ENCODE results near the gene NME7.

NME7 gene

GRCh38 chr1:169156580-169156979, 211.0 kb downstream of the NME7 start:
- DNase-seq (ENCODE audit: low read depth in 2 of 2) = no peak

- DNase-seq (ENCODE audit: low read depth in 2 of 2) = no peak
These were observed 211.9 kb downstream of the NME7 start for GRCh38 chr1:169155675-169156074.

GRCh38 chr1:169151338-169151837, 216.2 kb downstream of the NME7 start:
- no peak for DNase-seq (ENCODE audit: low read depth in 2 of 2)

GRCh38 chr1:169150641-169151337, 216.8 kb downstream of the NME7 start:
- no peak for DNase-seq (ENCODE audit: low read depth in 2 of 2)

DNA sequence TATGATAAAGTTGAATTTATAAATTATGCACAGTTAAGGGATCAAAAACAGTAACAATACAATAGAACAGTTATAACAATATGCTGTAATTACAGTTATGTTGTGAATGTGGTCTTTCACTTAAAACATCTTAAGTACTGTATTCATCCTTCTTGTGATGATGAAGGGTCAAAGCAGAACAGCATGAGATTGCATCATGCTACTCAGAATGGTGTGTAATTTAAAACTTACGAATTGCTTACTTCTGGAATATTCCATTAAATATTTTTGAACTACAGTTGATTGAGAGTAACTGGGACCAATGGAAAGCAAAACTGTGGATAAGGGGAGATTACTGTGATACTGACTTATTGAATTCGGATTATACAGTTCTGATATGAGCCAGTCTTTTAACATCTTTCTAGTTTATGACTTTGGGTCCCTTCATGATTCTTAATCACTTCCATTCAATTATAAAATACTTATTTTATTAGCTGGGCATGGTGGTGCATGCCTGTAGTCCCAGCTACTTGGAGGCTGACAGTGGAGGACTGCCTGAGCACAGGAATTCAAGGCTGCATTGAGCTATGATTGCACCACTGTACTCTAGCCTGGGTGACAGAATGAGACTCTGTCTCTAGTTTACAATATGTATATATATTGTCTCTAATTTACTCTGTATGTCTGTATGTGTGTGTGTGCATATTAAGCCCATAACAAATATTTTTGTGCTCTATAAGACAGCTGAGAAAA, 217.9 kb downstream of the NME7 start:
- no peak for DNase-seq (ENCODE audit: low read depth in 2 of 2)

DNA sequence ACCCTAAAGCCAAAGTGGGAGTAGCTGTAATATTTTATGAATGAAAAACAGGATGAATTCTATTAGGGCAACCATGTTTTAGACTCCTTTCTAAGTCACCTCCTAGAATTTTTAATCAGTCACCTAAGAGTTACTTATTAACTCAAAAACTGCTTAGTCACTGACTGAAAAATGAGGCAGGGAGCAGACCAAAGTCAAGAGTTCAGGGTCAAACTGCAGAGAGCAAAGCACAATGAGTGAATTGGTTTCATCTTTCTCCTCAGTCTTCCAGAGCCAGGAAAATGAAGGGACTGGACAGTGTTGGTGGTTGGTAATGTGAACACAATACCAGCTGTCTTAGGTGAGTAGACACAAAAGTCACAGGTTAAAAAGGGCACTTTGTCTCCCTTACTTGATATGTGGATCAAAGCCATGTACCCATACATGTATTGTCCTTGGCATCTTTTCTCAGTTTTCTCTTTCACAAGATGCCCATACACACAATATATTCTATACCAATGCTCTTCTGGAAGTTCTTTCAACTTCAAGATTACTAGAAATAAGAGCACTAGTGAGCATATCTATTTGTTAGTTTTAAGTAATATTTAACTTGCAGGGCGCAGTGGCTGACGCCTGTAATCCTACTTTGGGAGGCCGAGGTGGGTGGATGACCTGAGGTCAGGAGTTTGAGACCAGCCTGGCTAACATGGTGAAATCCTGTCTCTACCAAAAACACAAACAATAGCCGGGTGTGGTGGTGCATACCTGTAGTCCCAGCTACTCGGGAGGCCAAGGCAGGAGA, 218.9 kb downstream of the NME7 start:
- no peak for DNase-seq (ENCODE audit: low read depth in 2 of 2)

DNA sequence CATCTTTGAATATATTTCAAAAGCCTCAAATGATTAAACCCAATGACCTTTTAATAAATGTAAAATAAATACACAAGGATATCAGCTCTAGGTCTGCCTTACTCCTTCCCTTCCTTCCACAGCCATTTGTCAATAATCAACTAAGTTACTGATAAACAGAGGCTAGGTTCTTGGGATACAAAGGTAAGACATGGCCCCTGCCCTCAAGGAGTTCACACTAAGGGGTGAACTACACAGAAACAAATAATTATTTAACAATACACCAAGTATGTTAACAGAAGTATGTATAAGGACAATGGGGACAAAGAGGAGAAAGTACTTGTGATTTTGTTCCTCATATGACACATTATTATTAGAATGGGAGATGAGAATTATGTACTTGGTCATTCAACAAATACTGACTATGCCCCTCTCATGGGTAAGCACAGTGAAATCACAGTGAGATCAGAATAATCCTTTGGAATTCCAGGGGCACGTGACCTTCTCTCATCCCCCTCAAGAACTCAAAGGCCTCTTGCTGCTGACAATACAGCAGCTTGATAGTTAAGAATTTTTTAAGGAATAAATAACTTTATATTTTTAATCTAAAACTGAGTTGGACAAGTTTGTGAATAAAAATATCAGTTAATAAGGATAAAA, 220.9 kb downstream of the NME7 start:
- DNase-seq (ENCODE audit: low read depth in 2 of 2) = no peak

- no peak for DNase-seq (ENCODE audit: low read depth in 2 of 2)
These were observed 222.5 kb downstream of the NME7 start for GRCh38 chr1:169144941-169145626.

DNA sequence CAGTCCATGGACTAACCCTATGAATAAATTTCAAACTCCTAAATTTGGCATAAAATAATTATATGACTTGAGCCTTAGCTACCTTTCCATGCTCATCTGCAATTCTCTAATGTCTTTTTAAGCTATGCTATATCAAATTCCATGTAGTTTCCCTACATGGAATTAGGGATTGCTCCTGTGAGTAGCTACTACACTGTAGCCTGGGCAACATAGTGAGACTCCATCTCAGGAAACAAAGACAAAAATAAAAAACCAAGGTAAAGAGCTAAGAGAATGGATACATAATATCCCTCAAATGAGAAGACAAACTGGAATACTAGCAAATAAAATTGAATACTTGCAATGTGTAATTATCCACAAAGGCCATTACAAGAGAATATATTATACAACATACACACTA, 223.6 kb downstream of the NME7 start:
- DNase-seq (ENCODE audit: low read depth in 2 of 2) = no peak

GRCh38 chr1:169143346-169143745, 224.3 kb downstream of the NME7 start:
- no peak for DNase-seq (ENCODE audit: low read depth in 2 of 2)

GRCh38 chr1:169142129-169142528, 225.5 kb downstream of the NME7 start:
- DNase-seq (ENCODE audit: low read depth in 2 of 2) = no peak

- no peak for DNase-seq (ENCODE audit: low read depth in 2 of 2)
These were observed 226.2 kb downstream of the NME7 start for GRCh38 chr1:169141356-169141755.

- no peak for DNase-seq (ENCODE audit: low read depth in 2 of 2)
These were observed 228.5 kb downstream of the NME7 start for GRCh38 chr1:169138866-169139670.

GRCh38 chr1:169137357-169137756, 230.2 kb downstream of the NME7 start:
- DNase-seq (ENCODE audit: low read depth in 2 of 2) = no peak

- no peak for DNase-seq (ENCODE audit: low read depth in 2 of 2)
These were observed 233.6 kb downstream of the NME7 start for GRCh38 chr1:169133801-169134502.

DNA sequence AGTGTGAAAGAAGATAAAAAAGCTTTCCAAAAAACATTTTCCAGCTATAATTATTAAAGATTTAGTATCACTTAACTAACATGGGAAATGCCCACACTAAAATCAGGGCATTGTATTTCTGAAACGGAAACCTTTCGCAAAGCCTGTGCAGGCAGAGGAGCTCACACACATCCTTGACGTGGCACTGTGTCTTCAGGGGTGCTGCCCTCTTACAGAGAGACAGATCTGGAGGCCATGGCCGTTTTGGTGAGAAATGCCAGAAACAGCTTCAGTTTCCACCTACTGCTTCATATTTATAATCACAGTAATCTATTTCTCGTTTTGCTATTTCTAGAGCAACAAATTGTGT, 234.4 kb downstream of the NME7 start:
- no peak for DNase-seq (ENCODE audit: low read depth in 2 of 2)

- no peak for DNase-seq (ENCODE audit: low read depth in 2 of 2)
These were observed 234.9 kb downstream of the NME7 start for GRCh38 chr1:169132512-169133227.

- DNase-seq (ENCODE audit: low read depth in 2 of 2) = no peak
These were observed 236.9 kb downstream of the NME7 start for GRCh38 chr1:169130683-169131082.

DNA sequence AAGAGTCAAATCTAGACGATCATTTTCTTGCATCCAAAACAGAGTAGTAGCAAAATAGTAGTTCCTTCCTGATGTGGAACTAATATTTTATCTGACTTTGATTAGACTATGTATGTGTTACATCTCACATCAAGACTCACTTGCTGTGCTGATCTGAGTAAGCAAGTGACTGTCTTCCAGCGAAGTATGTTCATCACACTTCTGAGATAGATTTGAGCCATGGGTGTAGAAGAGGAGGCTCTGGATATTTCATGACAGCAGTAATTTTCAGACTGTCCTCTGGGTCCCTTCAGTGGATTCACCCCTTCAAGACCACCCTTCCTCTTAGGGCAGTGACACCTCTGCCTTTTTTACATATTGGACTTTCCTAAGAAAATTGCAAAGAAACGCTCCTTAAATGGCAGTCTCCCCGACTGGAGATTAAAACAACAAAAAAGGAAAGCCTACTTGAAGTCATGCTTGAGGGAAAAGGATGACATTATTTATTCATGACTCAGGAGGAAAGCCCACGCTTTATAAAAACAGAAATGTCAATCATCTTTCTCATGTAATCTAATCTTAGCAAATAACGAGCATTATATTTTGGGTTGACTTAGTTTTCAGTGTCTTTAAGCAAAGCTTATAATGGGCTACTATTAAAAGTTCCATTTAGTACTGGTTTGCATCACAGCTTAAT, 238.3 kb downstream of the NME7 start:
- DNase-seq (ENCODE audit: low read depth in 2 of 2) = no peak
